IgD-negative memory B cell (primary cell): Measurements from ENCODE around the gene PDIK1L. TPM values are rescaled to one million over a fixed set of nuclear protein-coding genes. Genes with fewer than 3 reads are reported as not detected.

Experiments
- H3K27ac Mint-ChIP-seq, 3 donors: one replicate each; pipeline ENCODE4 v1.8.0; 2020 to 2022; ENCODE audit warnings: mild to moderate bottlenecking in 3 of 3, mixed read lengths in 3 of 3, moderate library complexity in 1 of 3
- H3K27me3 Mint-ChIP-seq: one replicate; pipeline ENCODE4 v1.8.0; 2021; ENCODE audit warnings: mixed read lengths
- H3K36me3 Mint-ChIP-seq: one replicate; pipeline ENCODE4 v1.8.0; 2020; ENCODE audit warnings: mild to moderate bottlenecking, mixed read lengths
- H3K4me1 Mint-ChIP-seq, 3 donors: one replicate each; pipeline ENCODE4 v1.8.0; 2020 to 2022; ENCODE audit warnings: mixed read lengths in 3 of 3, mild to moderate bottlenecking in 1 of 3
- H3K4me3 Mint-ChIP-seq, 4 donors: one replicate each; pipeline ENCODE4 v1.8.0; 2020 to 2022; ENCODE audit warnings: mild to moderate bottlenecking in 4 of 4, mixed read lengths in 4 of 4, moderate library complexity in 3 of 4
- H3K9me3 Mint-ChIP-seq, 3 donors: one replicate each; pipeline ENCODE4 v1.8.0; 2020 to 2021; ENCODE audit warnings: mixed read lengths in 3 of 3, mild to moderate bottlenecking in 1 of 3
- polyA plus RNA-seq: library from polyadenylated mRNA; unstranded; fragments of 300-500 nt; fragmentation: Illumina TruSeq; gene quantifications from one replicate; pipeline ENCODE4 v1.2.3, GENCODE V29; 2021

The PDIK1L gene
- polyA plus RNA-seq, 1 donor from 2014 or later: 3.7 TPM

- Mint-ChIP-seq H3K36me3 (peaks cover 2% of the 10 kb centered on the region), H3K27me3 (peaks cover 25% of the 10 kb centered on the region), H3K9me3 (no peaks in the 10 kb centered on the region), H3K4me3 (peak overlapping the region; percentile 34 to 90 (median 48)), H3K27ac (no peak overlapping the region), H3K4me1 (peaks cover 0 to 7% (median 3%) of the 10 kb centered on the region in 3 donors)
These were observed 50.6 kb downstream of the PDIK1L start for GRCh38 chr1:26162220-26162709.

GRCh38 chr1:26163684-26164035 lies 52.0 kb downstream of the PDIK1L start:
- peak overlapping the region in 2 of 4 donors; percentile 44 to 54 for H3K4me3 Mint-ChIP-seq
- H3K27me3 Mint-ChIP-seq: peaks cover 17% of the 10 kb centered on the region
- H3K27ac Mint-ChIP-seq: no peak overlapping the region
- H3K4me1 Mint-ChIP-seq: peaks cover 0 to 7% (median 3%) of the 10 kb centered on the region in 3 donors
- no peaks in the 10 kb centered on the region for H3K9me3 Mint-ChIP-seq
- H3K36me3 Mint-ChIP-seq: no peaks in the 10 kb centered on the region

DNA sequence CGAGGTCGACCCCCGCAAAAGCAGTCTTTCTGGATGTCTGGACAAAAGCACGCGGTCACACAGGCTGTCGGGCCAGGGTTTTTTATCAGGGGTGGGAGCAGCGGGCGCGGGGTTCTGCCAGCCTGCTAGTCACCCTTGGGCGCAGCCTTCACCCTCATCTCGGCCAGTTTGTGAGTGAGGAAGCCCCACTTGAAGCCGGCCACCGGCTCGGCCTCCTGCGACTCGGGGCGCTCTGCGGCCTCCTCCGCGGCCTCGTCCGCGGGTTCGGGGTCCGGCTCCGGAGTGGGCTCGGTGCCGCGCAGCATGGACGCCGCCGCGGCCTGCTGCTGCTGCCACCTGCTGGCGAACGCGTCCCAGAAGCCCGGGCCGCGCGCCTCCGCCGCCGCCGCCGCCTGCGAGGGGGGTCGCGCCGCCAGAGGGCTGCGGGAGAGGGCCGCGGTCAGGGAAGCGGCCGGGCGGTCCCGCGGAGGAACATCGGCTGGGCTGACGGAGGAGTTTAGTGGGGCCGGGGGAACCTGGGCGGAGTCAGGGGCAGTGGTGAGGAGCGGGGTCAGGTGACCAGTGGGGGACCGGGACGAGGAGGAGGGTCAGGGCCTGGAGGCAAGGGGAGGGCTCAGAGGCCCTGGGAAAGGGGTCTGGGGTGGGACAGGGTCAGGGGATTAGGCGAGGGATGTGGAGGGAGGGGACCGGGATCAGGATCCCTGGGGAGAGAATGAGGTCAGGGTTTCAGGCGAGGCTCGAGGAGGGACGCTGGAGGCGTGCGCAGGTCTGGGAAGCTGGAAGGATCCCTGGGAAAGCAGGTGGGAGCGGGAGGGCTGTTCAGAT lies 52.6 kb downstream of the PDIK1L start:
- no peaks in the 10 kb centered on the region for H3K9me3 Mint-ChIP-seq
- peak overlapping the region in 2 of 3 donors; percentile 46 to 50 for H3K27ac Mint-ChIP-seq
- peaks cover 15% of the 10 kb centered on the region for H3K27me3 Mint-ChIP-seq
- H3K4me3 Mint-ChIP-seq: peak overlapping the region; percentile 29 to 89 (median 60)
- H3K36me3 Mint-ChIP-seq: no peaks in the 10 kb centered on the region
- H3K4me1 Mint-ChIP-seq: peaks cover 0 to 7% (median 3%) of the 10 kb centered on the region in 3 donors

DNA sequence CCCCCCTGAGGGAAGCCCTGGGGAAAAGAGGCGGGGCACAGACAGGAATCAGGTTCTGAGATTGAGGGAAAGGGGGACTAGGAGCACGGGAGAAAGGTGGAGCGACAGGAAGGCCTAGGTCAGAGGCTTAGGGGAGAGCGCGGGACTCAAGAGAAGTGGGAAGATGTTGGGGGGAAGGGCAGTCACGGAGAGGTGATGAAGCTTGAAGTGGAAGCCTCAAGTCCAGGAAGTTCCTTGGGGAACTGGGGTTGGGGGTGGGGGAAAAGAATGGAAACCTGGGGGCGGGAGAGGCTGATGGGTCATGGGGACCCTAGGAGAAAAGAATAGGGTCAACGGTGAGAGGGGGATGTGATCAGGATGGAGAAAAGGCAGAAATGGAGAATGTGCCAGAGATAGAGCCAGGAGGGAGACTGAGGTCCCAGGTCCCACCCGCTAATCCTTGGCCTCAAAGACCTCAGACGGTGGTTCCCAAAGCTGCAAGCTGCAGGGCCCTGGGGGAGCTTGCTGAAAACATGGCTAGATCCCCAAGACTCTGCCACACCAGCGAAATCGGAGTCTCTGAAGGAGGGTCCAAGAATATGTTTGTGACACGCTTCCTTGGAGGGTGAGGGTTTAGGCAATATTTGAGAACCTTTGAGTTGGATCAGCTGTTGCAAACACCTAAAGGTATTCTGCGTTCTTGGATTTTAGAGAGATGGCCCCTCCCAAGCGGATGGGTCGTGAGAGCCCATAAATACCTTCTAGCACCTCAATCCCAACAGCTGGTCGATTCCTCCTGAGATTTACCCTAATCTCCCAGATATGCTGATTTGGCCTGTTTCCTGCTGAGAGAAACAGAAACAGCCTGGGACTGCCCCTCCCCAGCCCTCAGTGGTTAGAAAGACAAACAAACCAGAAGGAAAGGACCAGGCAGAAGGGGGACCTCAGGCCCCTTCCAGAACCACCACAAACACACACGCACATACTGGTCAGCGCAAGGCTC lies 53.5 kb downstream of the PDIK1L start:
- Mint-ChIP-seq H3K27ac (peak overlapping the region in 2 of 3 donors; percentile 50 to 63), H3K9me3 (no peaks in the 10 kb centered on the region), H3K4me1 (peaks cover 0 to 7% (median 5%) of the 10 kb centered on the region in 3 donors), H3K4me3 (peak overlapping the region; percentile 29 to 89 (median 56)), H3K36me3 (no peaks in the 10 kb centered on the region), H3K27me3 (peaks cover 10% of the 10 kb centered on the region)

GRCh38 chr1:26166719-26167281 lies 55.2 kb downstream of the PDIK1L start:
- Mint-ChIP-seq H3K27ac (no peak overlapping the region), H3K4me1 (peaks cover 0 to 7% (median 7%) of the 10 kb centered on the region in 3 donors), H3K27me3 (peaks cover 5% of the 10 kb centered on the region), H3K36me3 (no peaks in the 10 kb centered on the region), H3K9me3 (no peaks in the 10 kb centered on the region), H3K4me3 (peak overlapping the region in 1 of 4 donors; percentile 76)

- H3K27ac Mint-ChIP-seq: peak within 1 kb of the TSS; percentile 53 to 96 (median 88)
- no peaks in the 10 kb centered on the region for H3K36me3 Mint-ChIP-seq
- H3K4me1 Mint-ChIP-seq: peaks cover 0 to 4% (median 3%) of the 10 kb centered on the region in 3 donors
- peaks cover 1% of the 10 kb centered on the region for H3K27me3 Mint-ChIP-seq
- H3K9me3 Mint-ChIP-seq: no peaks in the 10 kb centered on the region
- H3K4me3 Mint-ChIP-seq: peak within 1 kb of the TSS; percentile 92 to 98 (median 95)
These were observed 57.0 kb downstream of the PDIK1L start, which contains the start of gene C1orf232 for GRCh38 chr1:26168410-26169197. Gene C1orf232, minus strand, starts transcription at chr1:26168963. Its CDS starts 464 bp downstream, at chr1:26168499.

DNA sequence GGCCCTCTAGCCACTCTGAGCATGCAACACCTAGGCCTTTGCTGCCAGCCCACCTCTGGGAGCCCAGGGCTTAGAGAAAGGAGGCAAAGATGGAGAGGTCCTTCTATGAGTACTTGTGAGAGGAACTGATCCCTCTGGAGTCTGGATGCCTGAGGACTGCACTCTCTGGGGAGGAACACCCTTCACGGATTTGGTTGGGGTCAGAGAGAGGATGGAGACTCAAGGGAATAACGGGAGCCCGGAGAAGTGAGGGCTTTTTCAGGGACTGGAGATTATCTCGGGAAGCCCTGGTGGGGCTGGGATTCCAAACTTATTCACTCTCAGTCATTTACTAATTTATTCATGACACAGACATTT lies 57.6 kb downstream of the PDIK1L start:
- H3K4me1 Mint-ChIP-seq: peaks cover 0 to 3% (median 1%) of the 10 kb centered on the region in 3 donors
- H3K27ac Mint-ChIP-seq: peak overlapping the region in 2 of 3 donors; percentile 4 to 96
- no peaks in the 10 kb centered on the region for H3K9me3 Mint-ChIP-seq
- peaks cover 2% of the 10 kb centered on the region for H3K36me3 Mint-ChIP-seq
- H3K27me3 Mint-ChIP-seq: peaks cover 1% of the 10 kb centered on the region
- H3K4me3 Mint-ChIP-seq: peak overlapping the region; percentile 92 to 98 (median 95)

DNA sequence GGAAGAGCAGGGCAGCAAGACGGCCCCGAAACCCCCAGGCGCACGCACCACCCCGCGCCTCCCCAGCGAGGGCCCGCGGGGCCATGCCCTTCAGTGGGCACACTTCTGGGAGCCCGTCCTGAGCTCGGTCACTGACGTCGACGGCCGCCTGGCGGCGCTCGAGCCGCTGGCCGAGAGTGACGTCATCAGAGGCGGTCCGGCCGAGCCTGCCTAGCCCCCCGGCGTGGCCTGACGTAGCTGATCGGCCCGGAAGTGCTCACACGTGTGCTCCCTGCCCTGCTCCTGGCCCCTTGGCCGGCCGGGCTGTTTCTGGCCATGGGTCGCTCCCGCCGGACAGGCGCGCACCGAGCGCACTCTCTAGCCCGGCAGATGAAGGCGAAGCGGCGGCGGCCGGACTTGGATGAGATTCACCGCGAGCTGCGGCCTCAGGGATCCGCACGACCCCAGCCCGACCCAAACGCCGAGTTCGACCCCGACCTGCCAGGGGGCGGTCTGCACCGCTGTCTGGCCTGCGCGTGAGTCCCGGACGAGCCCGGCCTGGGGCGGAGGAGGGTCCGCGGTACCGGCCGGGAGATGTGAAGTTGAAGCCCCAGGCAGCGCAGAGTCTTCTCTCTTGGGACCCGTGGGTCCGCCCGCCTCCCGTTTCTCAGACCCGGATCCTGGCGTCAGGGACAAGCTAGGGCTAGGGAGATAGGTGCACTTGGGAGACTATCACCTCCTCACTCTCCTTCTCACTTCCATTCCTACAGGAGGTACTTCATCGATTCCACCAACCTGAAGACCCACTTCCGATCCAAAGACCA lies 58.2 kb downstream of the PDIK1L start, which contains the start of gene ZNF593:
TSS of gene ZNF593 (plus strand) at position 240 of the 803 bp plus-strand sequence. CDS start at position 316, 76 bp downstream.
- Mint-ChIP-seq H3K4me1 (peaks cover 0 to 3% (median 0%) of the 10 kb centered on the region in 3 donors), H3K27me3 (no peaks in the 10 kb centered on the region), H3K4me3 (peak within 1 kb of the TSS; percentile 92 to 98 (median 95)), H3K36me3 (peaks cover 2% of the 10 kb centered on the region), H3K27ac (peak within 1 kb of the TSS; percentile 53 to 96 (median 88)), H3K9me3 (no peaks in the 10 kb centered on the region)

GRCh38 chr1:26170472-26170821 lies 58.8 kb downstream of the PDIK1L start:
- H3K27me3 Mint-ChIP-seq: no peaks in the 10 kb centered on the region
- H3K9me3 Mint-ChIP-seq: no peaks in the 10 kb centered on the region
- peak overlapping the region; percentile 92 to 98 (median 95) for H3K4me3 Mint-ChIP-seq
- H3K36me3 Mint-ChIP-seq: peaks cover 2% of the 10 kb centered on the region
- H3K27ac Mint-ChIP-seq: peak overlapping the region in 2 of 3 donors; percentile 88 to 96
- H3K4me1 Mint-ChIP-seq: peaks cover 0 to 3% (median 0%) of the 10 kb centered on the region in 3 donors

DNA sequence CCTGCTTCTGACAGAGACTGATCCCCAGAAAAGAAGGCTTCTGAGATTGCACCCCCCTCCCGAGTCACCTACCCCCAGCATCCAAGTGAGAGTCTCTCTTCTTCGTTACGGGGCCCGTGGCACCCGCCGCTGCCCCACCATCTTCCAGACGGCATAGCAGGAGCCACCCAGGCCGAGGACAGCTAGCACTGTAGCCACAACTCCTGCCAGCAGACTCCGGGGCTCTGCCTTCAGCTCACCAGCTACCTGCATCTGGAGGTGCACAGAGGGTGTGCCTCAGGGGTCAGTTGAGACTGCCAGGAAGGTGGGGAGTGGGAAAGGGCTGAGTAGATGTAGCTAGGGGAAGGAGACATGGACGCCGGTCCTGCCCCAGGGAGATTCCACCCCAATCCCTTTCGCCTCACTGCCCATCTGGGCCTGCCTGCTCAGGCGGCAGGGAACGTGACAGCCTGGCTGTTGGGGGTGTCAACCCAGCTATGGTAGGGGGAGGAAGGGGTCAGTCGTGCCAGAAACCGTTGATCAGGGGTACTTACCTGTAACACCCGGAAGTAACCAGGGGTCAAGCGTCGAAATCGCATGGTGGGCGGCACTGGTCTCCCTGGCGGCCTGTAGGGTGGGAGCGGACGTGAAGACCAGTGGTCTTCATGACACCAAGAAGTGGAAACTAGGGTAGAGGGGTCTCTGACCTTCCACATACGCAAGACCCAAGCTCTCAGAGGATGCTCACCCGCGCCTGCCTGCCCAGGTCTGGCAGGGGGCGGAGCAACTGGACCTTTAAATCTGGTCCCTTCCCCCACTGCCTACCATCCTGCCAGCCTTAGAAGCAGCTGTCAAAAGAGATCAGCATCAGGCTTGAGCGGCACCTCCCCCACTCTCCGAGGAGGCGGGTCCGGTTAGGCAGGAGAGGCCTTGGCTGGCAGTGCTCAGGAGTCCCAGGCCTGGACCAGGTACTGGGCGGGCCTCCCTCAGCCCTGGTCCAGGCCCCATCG lies 59.8 kb downstream of the PDIK1L start, which contains the start of gene ZNF593OS:
TSS of gene ZNF593OS (minus strand) at position 749 of the 989 bp plus-strand sequence. CDS start at position 578, 171 bp downstream.
- peak within 1 kb of the TSS in 1 of 3 donors; percentile 96 for H3K27ac Mint-ChIP-seq

More for the DNA sequence above, 59.8 kb downstream of the PDIK1L start, which contains the start of gene ZNF593OS:
- Mint-ChIP-seq H3K4me3 (peak within 1 kb of the TSS; percentile 21 to 98 (median 95)), H3K4me1 (peaks cover 0 to 3% (median 0%) of the 10 kb centered on the region in 3 donors), H3K9me3 (no peaks in the 10 kb centered on the region), H3K36me3 (peaks cover 2% of the 10 kb centered on the region), H3K27me3 (no peaks in the 10 kb centered on the region)
